ENCODE results near the gene PPP1R13B. TPM values are rescaled to one million over a fixed set of nuclear protein-coding genes. Genes with fewer than 3 reads are reported as not detected.

Gene PPP1R13B
- total RNA-seq, 3 donors from 2014 or later = 6.4 to 21.8 (median 18.4) TPM

DNA sequence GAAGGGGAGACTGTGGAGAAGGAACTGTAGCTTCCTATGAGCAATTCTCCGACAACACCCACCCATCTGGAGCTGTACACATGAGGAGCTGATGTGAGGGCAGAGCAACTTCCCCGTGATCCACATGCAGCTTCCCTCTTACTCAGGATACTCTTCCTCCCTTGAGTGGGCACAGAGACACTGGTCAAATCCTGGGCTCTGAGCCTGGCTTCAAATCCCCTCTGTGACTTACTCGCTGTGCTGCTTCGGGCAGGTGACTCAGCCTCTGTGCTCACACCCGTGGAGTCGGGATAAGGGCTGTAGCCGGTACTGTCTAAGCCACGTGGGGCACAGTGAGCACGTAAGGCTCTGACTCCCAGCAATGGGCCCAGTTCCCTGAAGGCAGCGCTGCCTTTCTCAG lies 100.7 kb downstream of the PPP1R13B start:
- Histone ChIP-seq H3K27ac (no peak overlapping the region), H3K9me3 (no peaks in the 10 kb centered on the region), H3K36me3 (no peaks in the 10 kb centered on the region), H3K4me1 (no peaks in the 10 kb centered on the region), H3K4me3 (no peak overlapping the region), H3K27me3 (no peaks in the 10 kb centered on the region)
- TF ChIP-seq POLR2A (IDR thresholded peaks at IDR 0.05) = no peak
- TF ChIP-seq POLR2AphosphoS5 (IDR thresholded peaks at IDR 0.05) = no peak
- DNase-seq (ENCODE audit: low spot score in 2 of 2) = no peak
- intact Hi-C loops (cut with DNase I; ENCODE audit: low total_unique reads) = no loop called here

- Histone ChIP-seq H3K9me3 (no peaks in the 10 kb centered on the region), H3K27ac (no peak overlapping the region), H3K36me3 (no peaks in the 10 kb centered on the region), H3K4me1 (no peaks in the 10 kb centered on the region), H3K27me3 (no peaks in the 10 kb centered on the region), H3K4me3 (no peak overlapping the region)
- DNase-seq (ENCODE audit: low spot score in 2 of 2) = no peak
- intact Hi-C loops (cut with DNase I; ENCODE audit: low total_unique reads) = no loop called here
- TF ChIP-seq POLR2AphosphoS5 (IDR thresholded peaks at IDR 0.05) (no peak), CTCF (IDR thresholded peaks at IDR 0.05) (no peak), POLR2A (IDR thresholded peaks at IDR 0.05) (no peak)
Observed at GRCh38 chr14:103745424-103745823, 102.0 kb downstream of the PPP1R13B start.

DNA sequence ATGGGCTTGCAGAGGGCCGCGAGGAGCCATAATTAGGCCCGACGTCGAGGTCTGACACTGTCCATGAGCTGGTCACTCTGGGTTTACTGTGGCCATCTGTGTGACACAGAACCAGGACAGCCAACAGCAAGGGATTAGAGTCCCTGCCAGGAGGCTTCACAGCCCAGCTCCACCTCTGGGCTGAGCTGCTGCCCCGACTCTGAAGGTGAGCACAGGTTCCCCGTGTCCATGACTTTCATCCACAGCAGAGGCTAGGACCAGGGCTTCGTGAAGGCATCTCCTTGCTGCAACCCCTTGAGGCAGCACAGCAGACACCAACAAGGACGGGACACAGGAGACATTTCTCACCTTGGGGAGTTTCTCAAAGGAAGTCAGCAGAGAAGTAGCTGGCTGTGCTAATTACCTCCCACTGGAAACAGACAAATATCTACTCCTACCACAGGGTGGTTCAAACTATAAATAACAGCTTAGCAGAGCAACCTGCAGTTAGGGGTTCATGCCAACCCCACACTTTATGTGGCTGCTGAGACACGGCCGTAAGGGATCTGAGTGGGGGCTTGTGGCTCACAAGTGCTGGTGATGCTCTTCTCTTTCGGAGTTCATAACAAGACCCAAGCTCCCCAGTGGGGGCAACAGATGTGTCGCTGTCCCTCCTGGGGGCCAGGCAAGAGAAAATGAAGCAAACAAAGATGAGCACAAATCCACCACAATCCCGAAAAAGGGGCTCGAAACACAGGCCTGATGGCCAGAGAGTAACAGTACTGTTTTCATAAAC lies 102.6 kb downstream of the PPP1R13B start:
- Histone ChIP-seq H3K27me3 (no peaks in the 10 kb centered on the region), H3K27ac (no peak overlapping the region), H3K9me3 (no peaks in the 10 kb centered on the region), H3K4me3 (no peak overlapping the region), H3K4me1 (no peaks in the 10 kb centered on the region), H3K36me3 (no peaks in the 10 kb centered on the region)
- intact Hi-C loops (cut with DNase I; ENCODE audit: low total_unique reads) = no loop called here
- TF ChIP-seq POLR2AphosphoS5 (IDR thresholded peaks at IDR 0.05) (no peak), CTCF (IDR thresholded peaks at IDR 0.05) (no peak), POLR2A (IDR thresholded peaks at IDR 0.05) (no peak)
- DNase-seq (ENCODE audit: low spot score in 2 of 2) = no peak

DNA sequence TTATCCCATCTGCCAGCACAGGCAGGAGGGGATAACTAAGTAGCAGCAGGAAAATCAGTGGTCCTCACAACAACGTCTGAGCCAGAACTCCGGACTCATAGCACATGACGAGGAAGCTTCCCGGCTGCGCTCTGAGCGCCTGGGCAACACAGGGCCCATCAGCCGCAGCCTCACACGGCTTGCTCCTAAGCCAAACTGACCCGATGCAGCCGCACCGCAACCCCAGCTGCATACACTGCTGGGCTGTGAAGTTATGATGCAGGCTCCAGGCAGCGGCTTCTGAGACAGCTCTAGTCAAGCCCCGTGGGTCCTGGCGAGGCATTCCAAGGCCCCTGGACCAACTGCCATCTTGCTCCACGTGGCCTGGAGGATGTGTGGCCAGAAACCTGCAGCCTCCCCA lies 103.7 kb downstream of the PPP1R13B start:
- intact Hi-C loops (cut with DNase I; ENCODE audit: low total_unique reads) = no loop called here
- Histone ChIP-seq H3K27ac (no peak overlapping the region), H3K36me3 (no peaks in the 10 kb centered on the region), H3K4me3 (no peak overlapping the region), H3K9me3 (no peaks in the 10 kb centered on the region), H3K4me1 (no peaks in the 10 kb centered on the region), H3K27me3 (no peaks in the 10 kb centered on the region)
- TF ChIP-seq CTCF (IDR thresholded peaks at IDR 0.05) (no peak), POLR2A (IDR thresholded peaks at IDR 0.05) (no peak), POLR2AphosphoS5 (IDR thresholded peaks at IDR 0.05) (no peak)
- DNase-seq (ENCODE audit: low spot score in 2 of 2) = no peak

DNA sequence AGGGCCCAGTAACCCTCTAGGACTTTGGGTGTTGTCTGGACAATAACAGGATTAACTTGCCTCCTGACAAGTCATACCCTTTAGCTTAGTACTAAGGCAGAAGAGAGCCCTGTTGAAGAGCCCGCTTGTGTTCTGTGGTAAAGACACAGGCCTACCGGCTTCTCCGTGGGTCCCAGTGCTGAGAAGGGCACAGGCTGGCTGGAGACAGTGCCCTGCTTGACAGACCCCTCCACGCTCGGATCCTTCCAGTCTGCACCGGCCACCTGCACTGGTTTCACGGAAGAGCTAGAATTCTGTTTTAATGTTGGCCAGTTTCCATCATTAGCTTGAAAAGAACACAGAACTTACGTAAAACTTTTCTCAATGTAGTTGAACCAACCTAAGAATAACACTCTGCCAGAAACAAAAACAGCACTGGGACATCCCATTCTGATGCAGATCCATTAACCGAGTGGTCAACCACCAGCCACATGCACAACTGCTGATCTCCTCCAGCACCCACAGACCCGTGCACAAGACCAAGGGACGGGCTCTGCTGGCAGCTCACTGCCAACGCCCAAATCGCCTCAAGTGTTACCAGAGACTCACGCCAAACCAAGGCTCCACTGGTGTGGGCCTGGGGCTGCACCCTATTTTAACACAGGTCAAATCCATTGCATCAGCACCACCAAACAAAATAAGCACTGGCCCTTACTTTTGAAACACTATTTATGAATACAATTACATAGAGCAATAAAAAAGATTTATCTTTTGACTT lies 104.7 kb downstream of the PPP1R13B start:
- DNase-seq (ENCODE audit: low spot score in 2 of 2) = no peak

More for the DNA sequence above, 104.7 kb downstream of the PPP1R13B start:
- Histone ChIP-seq H3K9me3 (no peaks in the 10 kb centered on the region), H3K27me3 (no peaks in the 10 kb centered on the region), H3K27ac (no peak overlapping the region), H3K36me3 (no peaks in the 10 kb centered on the region), H3K4me3 (no peak overlapping the region), H3K4me1 (peaks cover 0 to 3% of the 10 kb centered on the region in 2 donors)
- intact Hi-C loops (cut with DNase I; ENCODE audit: low total_unique reads) = no loop called here
- no peak for TF ChIP-seq POLR2AphosphoS5 (IDR thresholded peaks at IDR 0.05)
- no peak for TF ChIP-seq POLR2A (IDR thresholded peaks at IDR 0.05)
- TF ChIP-seq CTCF (IDR thresholded peaks at IDR 0.05) = no peak

All from breast epithelium (tissue), 4 donors.